HepG2 (cell line): ENCODE data around the gene CD4. TPM values are rescaled to one million over a fixed set of nuclear protein-coding genes. Genes with fewer than 3 reads are reported as not detected.
A peak's percentile ranks its signal among the peaks of the same experiment; 100 is the strongest.

Source experiments
- FOXM1 ChIP-seq: sonication (generic); formaldehyde crosslinking; IDR thresholded peaks from 2 replicates; pipeline ENCODE4 v1.5.0; 2020; ENCODE audit warnings: missing genetic modification reagents
- NCOA2 ChIP-seq: sonication (generic); formaldehyde crosslinking; IDR thresholded peaks from 2 replicates; pipeline ENCODE4 v1.8.0; 2022; ENCODE audit warnings: inconsistent platforms
- SP2 ChIP-seq: sonication (generic); formaldehyde crosslinking; IDR thresholded peaks from 2 replicates; pipeline ENCODE4 v1.5.1; 2020; ENCODE audit warnings: mild to moderate bottlenecking, missing genetic modification reagents
- SP5 ChIP-seq: IDR thresholded peaks from 2 replicates; pipeline ENCODE4 v1.6.1; 2016; ENCODE audit warnings: low read depth, borderline replicate concordance
- ZNF30 ChIP-seq: sonication (generic); formaldehyde crosslinking; IDR thresholded peaks from 2 replicates; pipeline ENCODE4 v1.5.0; 2020; ENCODE audit warnings: mild to moderate bottlenecking, missing genetic modification reagents
- ZNF547 ChIP-seq: sonication (generic); formaldehyde crosslinking; IDR thresholded peaks from 2 replicates; pipeline ENCODE4 v1.5.1; 2020; ENCODE audit warnings: mild to moderate bottlenecking, missing genetic modification reagents
- ZNF552 ChIP-seq: sonication (generic); formaldehyde crosslinking; IDR thresholded peaks from 2 replicates; pipeline ENCODE4 v1.9.0; 2022; ENCODE audit warnings: missing genetic modification reagents, mild to moderate bottlenecking, borderline replicate concordance
- ZNF782 ChIP-seq: sonication (generic); formaldehyde crosslinking; IDR thresholded peaks from 2 replicates; pipeline ENCODE4 v1.4.0; 2020; ENCODE audit warnings: missing genetic modification reagents, mild to moderate bottlenecking, borderline replicate concordance
- polyA plus RNA-seq, 8 experiments: library from polyadenylated mRNA; depleted of rRNA in 3 of 8; stranded (reverse) in 7 of 8; unstranded in 1 of 8; fragments of >200 nt; fragmentation: Illumina TruSeq in 4 of 8; extraction: Trizol in 4 of 8; gene quantifications; 2 replicates each; pipeline versions ENCODE4 v1.2.1 to v1.2.3, GENCODE V29; 2011 to 2016; ENCODE audit warnings: low read depth in 4 of 8, missing spikeins in 1 of 8, mixed read lengths in 1 of 8; ENCODE audit not compliant: insufficient read depth in 1 of 8
- total RNA-seq, 5 experiments: library from RNA; depleted of rRNA; stranded (reverse); fragments of >200 nt; fragmentation: Illumina TruSeq; extraction: Trizol; gene quantifications; 2 replicates each; pipeline ENCODE4 v1.2.3, GENCODE V29; 2016; ENCODE audit warnings: low read depth in 1 of 5
- TF ChIP-seq, protein P1 (sequence below): sonication (generic); formaldehyde crosslinking; IDR thresholded peaks from 2 replicates; pipeline ENCODE4 v1.5.1; 2020; ENCODE audit warnings: mild to moderate bottlenecking, missing genetic modification reagents
- TF ChIP-seq, protein P2 (sequence below): sonication (generic); formaldehyde crosslinking; conservative IDR thresholded peaks from 2 replicates; pipeline ENCODE4 v1.4.0; 2020; ENCODE audit warnings: mild to moderate bottlenecking, missing genetic modification reagents, moderate library complexity
- TF ChIP-seq, protein P3 (sequence below): sonication (generic); formaldehyde crosslinking; IDR thresholded peaks from 2 replicates; pipeline ENCODE4 v1.4.0; 2020; ENCODE audit warnings: missing genetic modification reagents

CD4 gene
- total and polyA plus RNA-seq, 2 of the 13 experiments (the other 11 are each of a cell fraction or from before 2014, with no cell fraction given), result 0.07 to 0.95 TPM

DNA sequence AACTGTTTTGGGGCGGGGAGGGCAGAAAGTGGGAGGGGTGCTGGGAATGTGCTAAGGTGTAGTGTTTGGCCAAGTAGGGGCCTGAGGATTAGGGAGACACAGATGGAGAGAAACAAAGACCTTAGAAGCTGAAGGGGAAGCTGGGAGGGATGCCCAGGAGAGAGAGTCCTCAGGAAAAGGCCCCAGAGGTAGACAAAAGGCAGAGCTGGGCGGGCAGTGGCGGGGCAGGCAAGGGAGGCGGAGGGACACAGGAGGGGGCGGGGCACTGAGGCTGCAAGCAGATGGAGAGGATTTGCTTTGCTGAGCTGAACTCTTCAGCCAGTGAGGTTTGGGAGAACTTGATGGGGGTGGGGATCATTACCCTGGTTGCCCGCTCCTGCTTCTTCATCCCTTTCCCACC lies 20.3 kb upstream of the CD4 start (continued):
- TF ChIP-seq, protein P1, sequence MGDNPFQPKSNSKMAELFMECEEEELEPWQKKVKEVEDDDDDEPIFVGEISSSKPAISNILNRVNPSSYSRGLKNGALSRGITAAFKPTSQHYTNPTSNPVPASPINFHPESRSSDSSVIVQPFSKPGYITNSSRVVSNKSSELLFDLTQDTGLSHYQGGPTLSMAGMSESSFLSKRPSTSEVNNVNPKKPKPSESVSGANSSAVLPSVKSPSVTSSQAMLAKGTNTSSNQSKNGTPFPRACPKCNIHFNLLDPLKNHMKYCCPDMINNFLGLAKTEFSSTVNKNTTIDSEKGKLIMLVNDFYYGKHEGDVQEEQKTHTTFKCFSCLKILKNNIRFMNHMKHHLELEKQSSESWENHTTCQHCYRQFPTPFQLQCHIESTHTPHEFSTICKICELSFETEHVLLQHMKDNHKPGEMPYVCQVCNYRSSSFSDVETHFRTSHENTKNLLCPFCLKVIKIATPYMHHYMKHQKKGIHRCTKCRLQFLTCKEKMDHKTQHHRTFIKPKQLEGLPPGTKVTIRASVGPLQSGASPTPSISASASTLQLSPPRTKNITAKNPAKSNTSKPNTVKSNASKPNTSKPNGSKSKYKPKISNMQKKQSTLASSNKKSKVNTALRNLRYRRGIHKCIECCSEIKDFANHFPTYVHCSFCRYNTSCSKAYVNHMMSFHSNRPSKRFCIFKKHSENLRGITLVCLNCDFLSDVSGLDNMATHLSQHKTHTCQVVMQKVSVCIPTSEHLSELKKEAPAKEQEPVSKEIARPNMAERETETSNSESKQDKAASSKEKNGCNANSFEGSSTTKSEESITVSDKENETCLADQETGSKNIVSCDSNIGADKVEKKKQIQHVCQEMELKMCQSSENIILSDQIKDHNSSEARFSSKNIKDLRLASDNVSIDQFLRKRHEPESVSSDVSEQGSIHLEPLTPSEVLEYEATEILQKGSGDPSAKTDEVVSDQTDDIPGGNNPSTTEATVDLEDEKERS (CRISPR knock-in tag), result 0 out of 2 replicates have a peak, but pooled peaks have one; percentile 26
- no peak for TF ChIP-seq ZNF552 (CRISPR knock-in tag)
- 0 out of 2 replicates have a peak, but pooled peaks have one; percentile 34 for TF ChIP-seq SP5 (CRISPR knock-in tag)
- no peak for TF ChIP-seq ZNF30
- TF ChIP-seq, protein P2, sequence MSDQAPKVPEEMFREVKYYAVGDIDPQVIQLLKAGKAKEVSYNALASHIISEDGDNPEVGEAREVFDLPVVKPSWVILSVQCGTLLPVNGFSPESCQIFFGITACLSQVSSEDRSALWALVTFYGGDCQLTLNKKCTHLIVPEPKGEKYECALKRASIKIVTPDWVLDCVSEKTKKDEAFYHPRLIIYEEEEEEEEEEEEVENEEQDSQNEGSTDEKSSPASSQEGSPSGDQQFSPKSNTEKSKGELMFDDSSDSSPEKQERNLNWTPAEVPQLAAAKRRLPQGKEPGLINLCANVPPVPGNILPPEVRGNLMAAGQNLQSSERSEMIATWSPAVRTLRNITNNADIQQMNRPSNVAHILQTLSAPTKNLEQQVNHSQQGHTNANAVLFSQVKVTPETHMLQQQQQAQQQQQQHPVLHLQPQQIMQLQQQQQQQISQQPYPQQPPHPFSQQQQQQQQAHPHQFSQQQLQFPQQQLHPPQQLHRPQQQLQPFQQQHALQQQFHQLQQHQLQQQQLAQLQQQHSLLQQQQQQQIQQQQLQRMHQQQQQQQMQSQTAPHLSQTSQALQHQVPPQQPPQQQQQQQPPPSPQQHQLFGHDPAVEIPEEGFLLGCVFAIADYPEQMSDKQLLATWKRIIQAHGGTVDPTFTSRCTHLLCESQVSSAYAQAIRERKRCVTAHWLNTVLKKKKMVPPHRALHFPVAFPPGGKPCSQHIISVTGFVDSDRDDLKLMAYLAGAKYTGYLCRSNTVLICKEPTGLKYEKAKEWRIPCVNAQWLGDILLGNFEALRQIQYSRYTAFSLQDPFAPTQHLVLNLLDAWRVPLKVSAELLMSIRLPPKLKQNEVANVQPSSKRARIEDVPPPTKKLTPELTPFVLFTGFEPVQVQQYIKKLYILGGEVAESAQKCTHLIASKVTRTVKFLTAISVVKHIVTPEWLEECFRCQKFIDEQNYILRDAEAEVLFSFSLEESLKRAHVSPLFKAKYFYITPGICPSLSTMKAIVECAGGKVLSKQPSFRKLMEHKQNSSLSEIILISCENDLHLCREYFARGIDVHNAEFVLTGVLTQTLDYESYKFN (CRISPR knock-in tag), result no peak
- no peak for TF ChIP-seq FOXM1 (CRISPR knock-in tag)
- no peak for TF ChIP-seq ZNF547 (CRISPR knock-in tag)
- TF ChIP-seq, protein P3, sequence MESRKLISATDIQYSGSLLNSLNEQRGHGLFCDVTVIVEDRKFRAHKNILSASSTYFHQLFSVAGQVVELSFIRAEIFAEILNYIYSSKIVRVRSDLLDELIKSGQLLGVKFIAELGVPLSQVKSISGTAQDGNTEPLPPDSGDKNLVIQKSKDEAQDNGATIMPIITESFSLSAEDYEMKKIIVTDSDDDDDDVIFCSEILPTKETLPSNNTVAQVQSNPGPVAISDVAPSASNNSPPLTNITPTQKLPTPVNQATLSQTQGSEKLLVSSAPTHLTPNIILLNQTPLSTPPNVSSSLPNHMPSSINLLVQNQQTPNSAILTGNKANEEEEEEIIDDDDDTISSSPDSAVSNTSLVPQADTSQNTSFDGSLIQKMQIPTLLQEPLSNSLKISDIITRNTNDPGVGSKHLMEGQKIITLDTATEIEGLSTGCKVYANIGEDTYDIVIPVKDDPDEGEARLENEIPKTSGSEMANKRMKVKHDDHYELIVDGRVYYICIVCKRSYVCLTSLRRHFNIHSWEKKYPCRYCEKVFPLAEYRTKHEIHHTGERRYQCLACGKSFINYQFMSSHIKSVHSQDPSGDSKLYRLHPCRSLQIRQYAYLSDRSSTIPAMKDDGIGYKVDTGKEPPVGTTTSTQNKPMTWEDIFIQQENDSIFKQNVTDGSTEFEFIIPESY (CRISPR knock-in tag), result peak; percentile 40; the same call in 1 of the 2 replicates
- TF ChIP-seq SP2 (CRISPR knock-in tag), result no peak
- TF ChIP-seq ZNF782, result no peak
- TF ChIP-seq NCOA2 (CRISPR knock-in tag), result no peak
